NT2/D1 (cell line): ENCODE results near the gene LIMA1.

Source experiments
- DNase-seq: peaks from one replicate; pipeline ENCODE4 v3.0.0-alpha.2; 2011; ENCODE audit warnings: low read depth, low spot score
- H3K27me3 ChIP-seq: 2 replicates; pipeline ENCODE4 v1.6.0; 2011; ENCODE audit warnings: mild to moderate bottlenecking; ENCODE audit not compliant: insufficient read length, insufficient read depth
- H3K36me3 ChIP-seq: 2 replicates; pipeline ENCODE4 v1.6.1; 2011; ENCODE audit warnings: mild to moderate bottlenecking, low read length, mixed read lengths; ENCODE audit not compliant: insufficient read depth, insufficient read length
- H3K4me1 ChIP-seq: 2 replicates; pipeline ENCODE4 v1.5.1; 2011; ENCODE audit not compliant: insufficient read depth, insufficient read length
- H3K4me3 ChIP-seq: 2 replicates; pipeline ENCODE4 v1.5.1; 2011; ENCODE audit warnings: low read depth; ENCODE audit not compliant: insufficient read length
- H3K9ac ChIP-seq: 2 replicates; pipeline ENCODE4 v1.6.0; 2011; ENCODE audit warnings: low read depth; ENCODE audit not compliant: insufficient read length
- H3K9me3 ChIP-seq: 2 replicates; pipeline ENCODE4 v1.5.1; 2011; ENCODE audit warnings: mild to moderate bottlenecking, low read length; ENCODE audit not compliant: insufficient read depth
- SUZ12 ChIP-seq: IDR thresholded peaks from 2 replicates; pipeline ENCODE4 v1.6.1; 2011; ENCODE audit not compliant: insufficient read length, insufficient read depth; ENCODE audit errors: extremely low read depth
- YY1 ChIP-seq: IDR thresholded peaks from 2 replicates; pipeline ENCODE4 v1.6.1; 2011; ENCODE audit not compliant: insufficient read length, insufficient read depth
- ZNF274 ChIP-seq: IDR thresholded peaks from 2 replicates; pipeline ENCODE4 v1.6.1; 2011; ENCODE audit warnings: mild to moderate bottlenecking, low read depth, low read length

LIMA1 gene

DNA sequence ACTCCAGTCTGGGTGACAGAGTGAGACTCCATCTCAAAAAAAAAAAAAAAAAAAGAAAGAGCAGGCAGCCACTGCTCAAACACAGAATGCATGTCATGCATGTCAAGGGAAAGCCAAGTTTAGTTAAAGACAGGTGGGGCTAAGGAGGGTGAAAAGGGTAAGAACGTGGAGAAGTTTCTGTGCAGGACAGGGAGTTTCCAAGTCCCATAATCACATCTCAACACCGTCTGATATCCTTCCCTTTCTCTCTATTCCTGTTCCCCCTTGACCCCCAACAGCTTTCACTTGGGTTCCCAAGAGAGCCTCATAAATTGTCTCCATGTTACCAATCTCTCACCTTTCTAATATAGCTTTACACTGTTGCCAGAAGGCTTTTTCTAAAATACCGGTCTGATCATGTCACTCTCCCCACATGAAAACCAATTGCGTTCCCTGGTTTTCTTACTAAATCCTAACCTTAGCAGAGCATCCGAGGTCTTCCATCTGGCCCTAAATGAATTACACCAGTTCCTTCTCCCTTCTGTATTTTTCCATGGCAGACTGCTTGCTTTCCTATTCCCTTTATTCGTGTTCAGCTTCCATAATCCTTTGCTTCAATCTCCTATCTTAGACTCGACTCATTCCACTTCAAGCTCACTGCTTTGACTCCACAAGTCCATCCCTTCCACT lies 37.0 kb downstream of the LIMA1 start:
- Histone ChIP-seq H3K27me3 (no peaks in the 10 kb centered on the region), H3K9me3 (no peaks in the 10 kb centered on the region), H3K4me3 (no peak overlapping the region), H3K9ac (no peak overlapping the region), H3K4me1 (no peaks in the 10 kb centered on the region), H3K36me3 (no peaks in the 10 kb centered on the region)
- no peak for TF ChIP-seq SUZ12
- TF ChIP-seq YY1 = no peak
- TF ChIP-seq ZNF274 = no peak
- DNase-seq = no peak

DNA sequence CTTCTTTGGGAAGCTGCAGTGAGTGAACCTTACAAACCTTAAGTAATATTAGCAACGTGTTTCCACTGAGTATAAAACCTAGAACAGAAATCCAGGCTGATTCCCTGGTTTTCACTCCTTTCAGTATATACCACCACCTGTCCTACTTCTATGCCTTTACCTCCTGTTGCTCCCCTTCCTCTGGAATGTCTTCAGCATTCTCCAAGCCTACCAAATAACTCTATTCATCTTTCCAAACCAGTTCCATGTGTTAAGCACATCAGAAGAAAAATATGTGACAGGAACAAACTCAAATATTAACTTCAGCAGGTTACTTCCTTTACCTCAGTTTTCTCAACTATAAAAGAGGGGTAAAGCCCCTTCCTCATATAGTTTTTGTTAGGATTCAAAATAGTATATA lies 39.8 kb downstream of the LIMA1 start:
- Histone ChIP-seq H3K9ac (no peak overlapping the region), H3K4me1 (peaks cover 2% of the 10 kb centered on the region), H3K9me3 (no peaks in the 10 kb centered on the region), H3K36me3 (no peaks in the 10 kb centered on the region), H3K4me3 (no peak overlapping the region), H3K27me3 (no peaks in the 10 kb centered on the region)
- no peak for DNase-seq
- TF ChIP-seq ZNF274 (no peak), SUZ12 (no peak), YY1 (no peak)

DNA sequence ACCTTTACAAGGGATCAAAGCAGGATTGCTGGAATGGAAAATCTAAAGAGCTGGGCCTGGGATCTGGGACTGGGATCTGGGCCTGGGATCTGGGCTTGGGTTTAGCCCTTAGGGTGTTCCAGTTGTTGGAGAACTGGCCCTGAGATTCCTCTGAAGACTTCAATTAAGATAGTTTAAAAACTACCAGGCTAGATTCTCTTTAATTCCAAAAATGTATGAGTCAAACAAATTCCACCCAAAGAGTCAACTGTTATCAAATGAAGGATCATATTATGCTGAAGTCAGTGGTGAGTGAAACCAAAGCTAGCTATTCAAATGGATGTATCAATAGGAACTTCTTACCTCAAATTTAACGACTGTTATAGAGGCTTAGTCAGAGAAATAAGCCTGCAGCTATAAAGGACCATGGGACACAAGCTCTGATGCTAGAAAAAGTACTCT lies 40.5 kb downstream of the LIMA1 start:
- Histone ChIP-seq H3K36me3 (no peaks in the 10 kb centered on the region), H3K4me3 (no peak overlapping the region), H3K9me3 (no peaks in the 10 kb centered on the region), H3K4me1 (peaks cover 2% of the 10 kb centered on the region), H3K27me3 (no peaks in the 10 kb centered on the region), H3K9ac (no peak overlapping the region)
- no peak for TF ChIP-seq ZNF274
- no peak for TF ChIP-seq YY1
- TF ChIP-seq SUZ12 = no peak
- no peak for DNase-seq

DNA sequence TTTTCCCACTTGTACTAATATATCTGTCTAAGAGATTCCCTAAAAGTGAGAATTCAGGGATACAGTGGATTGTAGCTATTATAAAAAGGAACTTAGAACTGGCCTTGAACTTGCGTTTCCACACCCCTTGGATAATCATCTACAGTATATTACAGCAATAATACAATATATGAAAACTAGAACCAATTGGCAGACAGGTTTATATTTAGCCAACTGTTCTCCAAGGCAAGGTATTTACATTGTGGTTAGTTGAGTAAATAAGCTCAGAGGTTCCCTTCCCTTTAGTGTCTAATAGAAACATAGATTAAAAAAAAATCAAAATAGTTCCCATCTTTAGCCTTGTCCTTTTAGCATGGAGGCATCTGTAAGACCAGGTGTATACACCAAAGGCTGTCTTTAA lies 42.1 kb downstream of the LIMA1 start:
- no peak overlapping the region for H3K4me3 ChIP-seq
- H3K36me3 ChIP-seq = no peaks in the 10 kb centered on the region
- no peak overlapping the region for H3K9ac ChIP-seq
- H3K9me3 ChIP-seq = no peaks in the 10 kb centered on the region
- DNase-seq = no peak
- no peaks in the 10 kb centered on the region for H3K27me3 ChIP-seq
- peaks cover 2% of the 10 kb centered on the region for H3K4me1 ChIP-seq
- TF ChIP-seq ZNF274 (no peak), SUZ12 (no peak), YY1 (no peak)

DNA sequence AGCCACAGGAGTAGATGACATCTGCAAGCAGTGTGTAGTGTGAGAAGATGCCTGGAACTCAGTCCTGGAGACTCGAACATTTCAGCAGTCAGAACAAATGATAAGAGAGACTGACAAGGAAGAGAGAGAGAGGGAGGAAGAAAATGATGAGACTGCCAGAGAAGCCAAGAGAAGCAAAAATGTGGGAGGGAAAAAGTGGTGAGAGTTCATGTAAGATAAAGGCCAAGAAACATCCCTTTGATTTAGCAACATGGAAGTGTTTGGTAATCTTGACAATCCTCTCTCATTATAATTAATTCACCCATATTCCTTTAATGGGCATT lies 42.6 kb downstream of the LIMA1 start:
- H3K9me3 ChIP-seq = no peaks in the 10 kb centered on the region
- DNase-seq = no peak
- H3K9ac ChIP-seq = no peak overlapping the region
- no peaks in the 10 kb centered on the region for H3K36me3 ChIP-seq
- TF ChIP-seq YY1 (no peak), ZNF274 (no peak), SUZ12 (no peak)
- H3K4me1 ChIP-seq = peaks cover 2% of the 10 kb centered on the region
- no peak overlapping the region for H3K4me3 ChIP-seq
- no peaks in the 10 kb centered on the region for H3K27me3 ChIP-seq

DNA sequence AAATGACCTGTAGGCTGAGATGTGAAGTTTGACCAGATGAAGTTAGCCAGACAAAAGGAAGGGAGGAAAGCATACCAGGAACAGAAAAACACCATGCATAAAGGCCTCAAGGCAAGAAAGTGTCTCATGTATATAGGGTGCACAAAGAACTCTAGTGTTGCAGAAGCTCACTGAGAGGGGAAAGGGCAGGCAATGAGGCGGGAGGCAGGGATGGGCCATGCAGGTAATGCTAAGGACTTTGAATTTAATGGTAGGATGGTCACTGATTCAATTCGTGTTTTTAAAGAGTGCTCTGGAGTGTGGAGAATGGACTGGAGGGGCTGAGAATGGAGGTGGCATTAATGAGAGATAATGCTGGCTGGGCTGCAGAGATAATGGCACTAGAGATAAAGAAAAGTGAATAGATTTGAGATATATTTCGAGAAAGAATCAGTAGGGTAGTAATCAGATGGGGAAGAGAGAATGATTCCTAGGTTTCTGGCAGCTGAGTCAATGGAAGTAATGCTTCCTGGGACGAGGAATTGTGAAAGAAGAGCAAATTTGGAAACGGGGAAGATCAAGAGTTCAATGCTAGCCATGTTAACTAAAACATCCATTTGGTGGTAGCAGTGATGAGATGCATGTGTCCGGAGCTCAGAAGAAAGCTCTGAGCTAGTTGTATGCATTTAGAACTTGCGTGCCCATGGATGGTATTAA lies 43.1 kb downstream of the LIMA1 start:
- H3K36me3 ChIP-seq = no peaks in the 10 kb centered on the region
- H3K4me3 ChIP-seq = no peak overlapping the region
- no peaks in the 10 kb centered on the region for H3K27me3 ChIP-seq
- H3K4me1 ChIP-seq = peaks cover 2% of the 10 kb centered on the region
- H3K9me3 ChIP-seq = no peaks in the 10 kb centered on the region
- no peak for TF ChIP-seq ZNF274
- TF ChIP-seq SUZ12 = no peak
- TF ChIP-seq YY1 = no peak
- DNase-seq = no peak
- H3K9ac ChIP-seq = no peak overlapping the region

DNA sequence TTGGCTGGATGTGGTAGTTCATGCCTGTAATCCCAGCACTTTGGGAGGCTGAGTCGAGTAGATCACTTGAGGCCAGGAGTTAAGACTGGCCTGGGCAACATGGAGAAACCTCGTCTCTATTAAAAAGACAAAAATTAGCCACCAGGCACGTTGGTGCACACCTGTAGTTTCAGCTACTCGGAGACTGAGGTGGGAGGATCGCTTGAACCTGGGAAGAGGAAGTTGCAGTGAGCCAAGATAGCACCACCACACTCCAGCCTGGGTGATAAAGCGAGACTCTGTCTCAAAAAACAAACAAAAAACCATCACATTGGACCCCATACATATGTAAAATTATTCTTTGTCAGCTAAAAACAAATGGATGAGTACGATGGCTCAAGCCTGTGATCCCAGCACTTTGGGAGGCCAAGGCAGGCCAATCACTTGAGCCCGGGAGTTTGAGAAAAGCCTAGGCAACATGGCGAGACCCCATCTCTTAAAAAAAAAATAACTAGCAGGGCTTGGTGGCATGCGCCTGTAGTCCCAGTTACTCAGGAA lies 43.9 kb downstream of the LIMA1 start:
- H3K9me3 ChIP-seq = no peaks in the 10 kb centered on the region
- H3K27me3 ChIP-seq = no peaks in the 10 kb centered on the region
- no peak overlapping the region for H3K9ac ChIP-seq
- TF ChIP-seq SUZ12 = no peak
- TF ChIP-seq ZNF274 = no peak
- TF ChIP-seq YY1 = no peak
- no peak for DNase-seq
- H3K36me3 ChIP-seq = no peaks in the 10 kb centered on the region
- H3K4me1 ChIP-seq = peaks cover 6% of the 10 kb centered on the region
- H3K4me3 ChIP-seq = no peak overlapping the region
